Spleen (tissue), 11 donors: ENCODE results near the gene SEC14L2. TPM values are rescaled to one million over a fixed set of nuclear protein-coding genes. Genes with fewer than 3 reads are reported as not detected.

ENCODE experiments used
- DNase-seq: peaks from one replicate; pipeline ENCODE4 v3.0.0-alpha.2; 2020
- H3K27ac ChIP-seq, 8 donors: fragments of 200-600 bp; sonication (generic) in 7 of 8; 1 replicate in 4 of 8; 2 replicates in 4 of 8; pipeline versions ENCODE4 v1.5.0 to v1.8.0; 2016 to 2021; ENCODE audit warnings: inconsistent platforms in 4 of 8, mild to moderate bottlenecking in 4 of 8, moderate library complexity in 1 of 8
- H3K27me3 ChIP-seq, 7 donors: fragments of 200-600 bp; sonication (generic) in 6 of 7; replicated peaks in 1 of 7; 1 replicate in 4 of 7; 2 replicates in 3 of 7; pipeline versions ENCODE4 v1.5.0 to v1.8.0; 2016 to 2021; ENCODE audit warnings: inconsistent platforms in 3 of 7, mild to moderate bottlenecking in 1 of 7
- H3K36me3 ChIP-seq, 6 donors: fragments of 200-600 bp; sonication (generic) in 5 of 6; 1 replicate in 4 of 6; 2 replicates in 2 of 6; pipeline versions ENCODE4 v1.5.0 to v1.8.0; 2016 to 2021; ENCODE audit warnings: inconsistent platforms in 2 of 6
- H3K4me1 ChIP-seq, 6 donors: fragments of 200-600 bp; sonication (generic) in 5 of 6; 1 replicate in 3 of 6; 2 replicates in 3 of 6; pipeline versions ENCODE4 v1.5.0 to v1.8.0; 2016 to 2021; ENCODE audit warnings: inconsistent platforms in 3 of 6
- H3K4me3 ChIP-seq, 8 donors: fragments of 200-600 bp; sonication (generic) in 7 of 8; 1 replicate in 4 of 8; 2 replicates in 4 of 8; pipeline versions ENCODE4 v1.5.0 to v1.8.0; 2016 to 2021; ENCODE audit warnings: inconsistent platforms in 4 of 8, mild to moderate bottlenecking in 4 of 8, moderate library complexity in 2 of 8
- H3K9me3 ChIP-seq, 8 donors: fragments of 200-600 bp; sonication (generic) in 7 of 8; 1 replicate in 4 of 8; 2 replicates in 4 of 8; pipeline versions ENCODE4 v1.5.0 to v1.8.0; 2016 to 2021; ENCODE audit warnings: inconsistent platforms in 4 of 8
- CTCF ChIP-seq, 11 experiments: fragments of 200-600 bp in 7 of 11; fragments of 450-650 bp in 4 of 11; sonication (generic) in 4 of 11; IDR thresholded peaks in 8 of 11; conservative IDR thresholded peaks in 3 of 11; 1 replicate in 7 of 11; 2 replicates in 4 of 11; pipeline versions ENCODE4 v1.4.0 to v1.8.0; 2016 to 2021; ENCODE audit warnings: antibody characterized with exemption in 11 of 11, inconsistent platforms in 4 of 11, mild to moderate bottlenecking in 1 of 11
- POLR2A ChIP-seq, 3 donors: fragments of 450-650 bp; IDR thresholded peaks; one replicate each; pipeline ENCODE4 v1.5.1; 2017; ENCODE audit warnings: antibody characterized with exemption in 3 of 3, mild to moderate bottlenecking in 1 of 3
- POLR2AphosphoS5 ChIP-seq, 3 donors: sonication (generic); formaldehyde crosslinking; IDR thresholded peaks; one replicate each; pipeline ENCODE4 v1.5.1; 2017; ENCODE audit warnings: antibody characterized with exemption in 3 of 3
- WGBS, 5 donors: extraction: QIAGEN DNeasy Blood & Tissue Kit in 3 of 5; methylation state at CpG; one replicate each; pipeline versions ENCODE4 v1.1.5 to v1.1.7; 2013 to 2018; 5-methylcytosine and 5-hydroxymethylcytosine counted together
- intact Hi-C: fragments of 100-400 bp; cut with DNase I; formaldehyde crosslinking; loops from one replicate; pipeline ENCODE4 v1.15.0; 2023; ENCODE audit warnings: low total_unique reads
- polyA plus RNA-seq, 3 donors: library from polyadenylated mRNA; stranded (reverse); fragments of 200-250 nt; gene quantifications; one replicate each; pipeline ENCODE4 v1.2.1, GENCODE V29; 2013
- total RNA-seq, 7 donors: library from RNA; depleted of rRNA in 3 of 7; stranded (reverse); fragments of >200 nt in 3 of 7; fragmentation: NEBNext Ultra II Directional in 4 of 7; extraction: Animal tissue kit (Norgen Biotek cat#: 25700) in 4 of 7; gene quantifications; one replicate each; pipeline versions ENCODE4 v1.1.0 to v1.2.1, GENCODE V29; 2016 to 2021
- donor health status: healthy with polysubstance abuse.
- donor health status: DM: no; HTN: no; CAD: no; lungs with moderate emphysema.
- donor health status: DM: no; HTN: no; CAD: no.
- donor health status: Bipolar disorder and iron deficiency.
- donor health status: healthy.
- donor health status: DM: no; HTN: no; CAD: no.
- donor health status: DM: yes; HTN: yes; CAD: no.

SEC14L2 gene
- total and polyA plus RNA-seq, 10 donors, result 0.52 to 6.1 (median 1.7) TPM

GRCh38 chr22:30414525-30415047, 17.8 kb downstream of the SEC14L2 start:
- no peak for TF ChIP-seq POLR2AphosphoS5 (IDR thresholded peaks at IDR 0.05)
- no peak for TF ChIP-seq CTCF (IDR thresholded peaks at IDR 0.05 in 8 of 11, conservative IDR thresholded peaks at IDR 0.05 in 3 of 11)
- TF ChIP-seq POLR2A (IDR thresholded peaks at IDR 0.05), result no peak
- DNase-seq, result no peak
- H3K27ac ChIP-seq, result no peak overlapping the region
- no peaks in the 10 kb centered on the region for H3K27me3 ChIP-seq
- H3K4me1 ChIP-seq, result no peaks in the 10 kb centered on the region
- H3K9me3 ChIP-seq, result no peaks in the 10 kb centered on the region
- 84 to 89% (median 87%) methylated on average over 4 of the region's 4 CpGs for WGBS, 5 donors
- peaks cover 0 to 64% (median 14%) of the 10 kb centered on the region in 6 donors for H3K36me3 ChIP-seq
- intact Hi-C loops, result no loop called here
- no peak overlapping the region for H3K4me3 ChIP-seq

GRCh38 chr22:30416403-30416802, 19.6 kb downstream of the SEC14L2 start:
- Histone ChIP-seq H3K9me3 (no peaks in the 10 kb centered on the region), H3K36me3 (peaks cover 0 to 61% (median 14%) of the 10 kb centered on the region in 6 donors), H3K4me1 (peaks cover 0 to 10% (median 0%) of the 10 kb centered on the region in 6 donors), H3K27ac (no peak overlapping the region), H3K27me3 (no peaks in the 10 kb centered on the region), H3K4me3 (no peak overlapping the region)
- TF ChIP-seq POLR2AphosphoS5 (IDR thresholded peaks at IDR 0.05), result no peak
- TF ChIP-seq POLR2A (IDR thresholded peaks at IDR 0.05), result no peak
- no peak for TF ChIP-seq CTCF (IDR thresholded peaks at IDR 0.05 in 8 of 11, conservative IDR thresholded peaks at IDR 0.05 in 3 of 11)
- DNase-seq, result no peak
- intact Hi-C loops, result no loop called here
- 70 to 94% (median 89%) methylated on average over 2 of the region's 2 CpGs for WGBS, 5 donors

- TF ChIP-seq CTCF (IDR thresholded peaks at IDR 0.05 in 8 of 11, conservative IDR thresholded peaks at IDR 0.05 in 3 of 11), result no peak
- TF ChIP-seq POLR2AphosphoS5 (IDR thresholded peaks at IDR 0.05), result no peak
- TF ChIP-seq POLR2A (IDR thresholded peaks at IDR 0.05), result no peak
- H3K27ac ChIP-seq, result no peak overlapping the region
- H3K27me3 ChIP-seq, result no peaks in the 10 kb centered on the region
- 77 to 97% (median 89%) methylated on average over 1 of the region's 1 CpG for WGBS, 5 donors
- H3K36me3 ChIP-seq, result peaks cover 0 to 61% (median 14%) of the 10 kb centered on the region in 6 donors
- intact Hi-C loops, result no loop called here
- H3K4me3 ChIP-seq, result no peak overlapping the region
- DNase-seq, result no peak
- no peaks in the 10 kb centered on the region for H3K9me3 ChIP-seq
- peaks cover 0 to 14% (median 0%) of the 10 kb centered on the region in 6 donors for H3K4me1 ChIP-seq
Measured at GRCh38 chr22:30416837-30417236, 20.0 kb downstream of the SEC14L2 start.

- Histone ChIP-seq H3K27ac (no peak overlapping the region), H3K36me3 (peaks cover 0 to 52% (median 14%) of the 10 kb centered on the region in 6 donors), H3K9me3 (no peaks in the 10 kb centered on the region), H3K4me1 (peaks cover 20 to 49% (median 28%) of the 10 kb centered on the region in 6 donors), H3K4me3 (no peak overlapping the region), H3K27me3 (no peaks in the 10 kb centered on the region)
- intact Hi-C loops, result no loop called here
- TF ChIP-seq POLR2AphosphoS5 (IDR thresholded peaks at IDR 0.05) (no peak), POLR2A (IDR thresholded peaks at IDR 0.05) (no peak), CTCF (IDR thresholded peaks at IDR 0.05 in 8 of 11, conservative IDR thresholded peaks at IDR 0.05 in 3 of 11) (no peak)
- WGBS, 5 donors, result 86 to 90% (median 88%) methylated on average over 6 of the region's 6 CpGs
- no peak for DNase-seq
Measured at GRCh38 chr22:30420347-30421125, 23.7 kb downstream of the SEC14L2 start.
